Effector memory CD8-positive, alpha-beta T cell (primary cell): ENCODE data around the gene GABRB1.

Experiments
- ATAC-seq: fragments of 150-1000 bp; cut with Tn5 transposase; replicated peaks from 2 replicates; pipeline ENCODE4 v1.10.0; 2021; ENCODE audit warnings: mild to moderate bottlenecking, moderate library complexity
- DNase-seq, 3 experiments: peaks; one replicate each; pipeline ENCODE4 v3.0.0; 2021
- H3K27ac Mint-ChIP-seq, 2 donors: one replicate each; pipeline ENCODE4 v1.8.0; 2022; ENCODE audit warnings: mild to moderate bottlenecking in 2 of 2, mixed read lengths in 2 of 2, moderate library complexity in 2 of 2
- H3K27me3 Mint-ChIP-seq, 2 donors: one replicate each; pipeline ENCODE4 v1.8.0; 2022; ENCODE audit warnings: mixed read lengths in 2 of 2
- H3K36me3 Mint-ChIP-seq: one replicate; pipeline ENCODE4 v1.8.0; 2022; ENCODE audit warnings: mild to moderate bottlenecking, moderate library complexity, mixed read lengths; ENCODE audit not compliant: insufficient read depth
- H3K4me1 Mint-ChIP-seq, 2 donors: one replicate each; pipeline ENCODE4 v1.8.0; 2022; ENCODE audit warnings: low read depth in 2 of 2, mixed read lengths in 2 of 2
- H3K4me3 Mint-ChIP-seq, 2 donors: one replicate each; pipeline ENCODE4 v1.8.0; 2022; ENCODE audit warnings: mild to moderate bottlenecking in 2 of 2, mixed read lengths in 2 of 2, moderate library complexity in 2 of 2
- H3K9me3 Mint-ChIP-seq, 2 donors: one replicate each; pipeline ENCODE4 v1.8.0; 2022; ENCODE audit warnings: mixed read lengths in 2 of 2

The GABRB1 gene

DNA sequence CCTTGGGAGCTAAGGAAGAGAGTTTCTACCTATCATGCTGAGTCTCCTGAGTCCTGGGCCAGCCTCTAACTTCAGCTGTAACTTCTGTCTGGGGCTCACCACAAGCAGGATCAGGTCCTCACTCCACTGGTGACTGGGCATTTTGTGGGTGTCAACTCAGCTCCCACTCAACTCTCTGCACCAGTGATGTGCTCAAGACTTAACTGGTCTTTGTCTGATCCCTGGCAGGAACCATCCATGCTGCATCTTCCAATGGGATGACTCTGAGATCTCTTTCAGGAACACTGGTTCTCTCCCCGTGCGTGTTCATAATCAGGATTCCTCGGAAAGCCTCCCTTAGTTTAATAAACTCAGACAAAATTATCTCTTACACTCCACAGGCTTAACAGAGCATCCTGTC is 349.8 kb downstream of the GABRB1 start:
- H3K36me3 Mint-ChIP-seq: no peaks in the 10 kb centered on the region
- H3K9me3 Mint-ChIP-seq: no peaks in the 10 kb centered on the region
- no peak for ATAC-seq

DNA sequence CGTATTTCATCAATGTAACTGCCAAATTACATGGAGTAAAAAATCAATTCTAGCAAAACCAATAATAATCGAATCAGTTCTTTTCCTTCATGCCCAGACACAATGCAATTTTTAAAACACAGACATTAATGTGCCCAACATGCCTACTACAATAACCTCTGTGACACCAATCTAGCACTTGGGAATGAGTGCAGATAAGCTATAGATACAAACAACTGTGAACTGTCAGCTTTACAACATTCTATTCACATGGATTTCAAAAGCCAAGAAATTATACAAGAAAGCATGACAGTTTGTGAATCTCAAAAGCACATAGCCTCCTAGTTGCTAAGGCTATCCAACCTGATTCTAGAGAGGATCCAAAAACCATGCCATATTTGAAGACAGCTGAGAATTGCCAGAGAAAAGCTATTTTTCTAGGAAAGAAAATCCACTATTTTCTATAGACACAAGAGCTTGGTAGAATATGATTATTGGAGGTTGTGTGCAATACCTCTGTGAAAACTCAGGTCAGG is 351.5 kb downstream of the GABRB1 start:
- H3K27ac Mint-ChIP-seq: no peak overlapping the region
- H3K4me1 Mint-ChIP-seq: no peaks in the 10 kb centered on the region
- peaks cover 15 to 28% of the 10 kb centered on the region in 2 donors for H3K27me3 Mint-ChIP-seq
- ATAC-seq (no peak), DNase-seq (no peak)
- no peak overlapping the region for H3K4me3 Mint-ChIP-seq
- no peaks in the 10 kb centered on the region for H3K9me3 Mint-ChIP-seq
- H3K36me3 Mint-ChIP-seq: no peaks in the 10 kb centered on the region

More for the DNA sequence above, 349.8 kb downstream of the GABRB1 start:
- Mint-ChIP-seq H3K4me1 (no peaks in the 10 kb centered on the region), H3K27me3 (peaks cover 15 to 21% of the 10 kb centered on the region in 2 donors), H3K4me3 (no peak overlapping the region), H3K27ac (no peak overlapping the region)
- no peak for DNase-seq

DNA sequence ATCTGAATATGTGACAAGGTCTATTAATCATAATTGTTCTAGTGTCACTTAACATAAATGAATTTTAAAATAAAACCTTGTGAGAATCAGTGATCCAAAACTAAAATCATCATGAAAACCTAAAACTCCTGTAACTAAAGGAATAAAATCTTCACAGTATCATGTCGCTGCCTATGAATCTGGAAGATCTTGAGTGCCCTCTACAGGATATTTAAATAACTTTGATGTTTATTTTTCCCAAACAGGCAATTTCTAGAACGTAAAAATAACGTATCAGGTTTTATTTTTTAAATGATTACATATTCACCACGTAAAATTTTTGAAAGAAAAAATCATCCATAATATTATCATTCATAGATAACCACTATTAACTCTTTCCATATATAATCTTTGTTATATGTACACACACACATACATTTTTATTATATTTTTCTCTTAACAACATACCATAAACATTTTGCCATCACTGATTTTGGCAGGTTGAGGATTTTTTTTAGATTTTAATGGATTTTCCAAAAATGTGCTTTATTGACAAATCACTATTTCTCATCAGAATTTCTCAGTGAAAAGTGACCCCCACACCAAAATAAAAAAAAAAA is 352.6 kb downstream of the GABRB1 start:
- H3K36me3 Mint-ChIP-seq: no peaks in the 10 kb centered on the region
- H3K4me1 Mint-ChIP-seq: no peaks in the 10 kb centered on the region
- ATAC-seq (no peak), DNase-seq (no peak)
- peaks cover 15 to 35% of the 10 kb centered on the region in 2 donors for H3K27me3 Mint-ChIP-seq
- H3K4me3 Mint-ChIP-seq: no peak overlapping the region
- H3K27ac Mint-ChIP-seq: no peak overlapping the region
- no peaks in the 10 kb centered on the region for H3K9me3 Mint-ChIP-seq

DNA sequence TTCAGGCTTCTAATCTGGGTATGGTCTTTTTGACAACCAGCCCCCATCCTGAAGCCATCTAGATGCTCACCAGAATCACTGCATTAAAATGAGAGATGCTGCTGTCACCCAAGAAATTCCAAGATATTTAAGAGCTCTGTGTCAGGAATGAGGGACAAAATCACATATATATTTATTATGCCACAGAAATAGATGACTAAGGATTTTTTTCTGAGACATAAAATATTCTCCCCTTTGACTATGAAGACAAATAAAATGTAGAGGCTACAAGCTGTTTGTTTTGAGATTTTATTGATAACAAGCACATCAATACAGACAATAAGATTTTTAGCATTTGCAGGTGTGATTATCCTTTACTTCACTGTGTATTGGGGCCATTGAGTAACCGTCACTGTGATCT is 354.8 kb downstream of the GABRB1 start:
- Mint-ChIP-seq H3K4me3 (no peak overlapping the region), H3K4me1 (no peaks in the 10 kb centered on the region), H3K9me3 (no peaks in the 10 kb centered on the region), H3K27me3 (peaks cover 15 to 35% of the 10 kb centered on the region in 2 donors), H3K27ac (no peak overlapping the region), H3K36me3 (no peaks in the 10 kb centered on the region)
- no peak for ATAC-seq
- no peak for DNase-seq

DNA sequence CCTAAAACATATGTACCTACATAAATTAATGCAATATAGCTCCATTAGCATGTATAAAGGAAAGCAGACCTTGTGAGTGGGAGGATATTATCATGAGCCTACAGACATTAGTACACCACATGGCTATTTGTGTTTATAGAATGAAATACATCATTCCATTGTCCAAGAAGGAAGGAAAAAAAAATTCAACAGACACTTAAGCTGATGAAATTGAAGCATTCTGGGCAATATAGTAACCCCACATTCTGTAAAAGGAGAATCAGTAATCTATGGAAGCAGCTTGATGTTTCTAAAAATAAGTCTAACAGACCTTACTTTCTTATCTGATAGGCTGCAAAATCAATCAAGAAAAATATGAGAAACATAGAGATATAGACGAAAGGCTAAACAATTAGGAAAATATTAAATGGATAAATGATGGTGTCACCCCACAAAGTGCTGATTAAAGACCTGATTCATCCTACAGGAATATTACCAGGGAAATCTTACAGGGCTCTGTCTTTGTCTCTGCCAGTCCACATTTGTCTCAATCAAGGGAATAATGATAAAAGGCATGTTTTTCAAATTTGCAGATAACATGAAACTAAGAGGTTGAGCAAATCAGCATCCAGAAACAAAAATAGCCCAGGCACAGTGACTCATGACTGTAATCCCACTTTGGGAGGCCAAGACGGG is 355.3 kb downstream of the GABRB1 start:
- Mint-ChIP-seq H3K4me1 (no peaks in the 10 kb centered on the region), H3K27ac (no peak overlapping the region), H3K36me3 (no peaks in the 10 kb centered on the region), H3K9me3 (no peaks in the 10 kb centered on the region), H3K4me3 (no peak overlapping the region), H3K27me3 (peaks cover 15 to 35% of the 10 kb centered on the region in 2 donors)
- DNase-seq (no peak), ATAC-seq (no peak)

DNA sequence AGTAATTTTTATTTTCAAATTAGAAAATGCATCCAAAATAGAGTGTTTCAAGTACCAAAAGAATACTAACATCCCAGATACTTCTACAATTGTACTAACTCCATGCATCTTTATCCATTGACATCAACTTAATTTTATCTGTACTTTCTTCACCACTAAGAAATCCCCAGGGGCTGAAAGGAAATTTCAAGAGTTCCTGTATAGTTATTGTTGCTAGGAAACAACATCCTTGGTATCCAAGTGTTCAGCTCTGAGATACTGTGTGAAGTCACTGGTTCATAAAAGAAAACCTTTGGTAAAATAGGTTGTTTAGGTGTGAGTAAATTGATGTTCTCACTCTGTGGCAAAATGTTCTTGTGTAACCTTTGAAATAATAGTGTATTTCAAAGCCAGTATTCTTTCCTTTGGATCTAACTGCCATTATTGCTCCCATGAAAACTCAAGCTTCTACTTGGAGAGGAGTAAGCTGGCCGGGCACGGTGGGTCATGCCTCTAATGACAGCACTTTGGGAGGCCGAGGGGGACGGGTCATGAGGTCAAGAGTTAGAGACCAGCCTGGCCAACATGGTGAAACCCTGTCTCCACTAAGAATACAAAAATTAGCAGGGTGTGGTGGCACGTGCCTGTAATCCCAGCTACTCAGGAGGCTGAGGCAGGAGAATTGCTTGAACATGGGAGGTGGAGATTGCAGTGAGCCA is 359.2 kb downstream of the GABRB1 start:
- H3K36me3 Mint-ChIP-seq: no peaks in the 10 kb centered on the region
- H3K4me3 Mint-ChIP-seq: no peak overlapping the region
- DNase-seq (no peak), ATAC-seq (no peak)
- no peak overlapping the region for H3K27ac Mint-ChIP-seq
- peaks cover 12 to 30% of the 10 kb centered on the region in 2 donors for H3K27me3 Mint-ChIP-seq
- H3K4me1 Mint-ChIP-seq: no peaks in the 10 kb centered on the region
- no peaks in the 10 kb centered on the region for H3K9me3 Mint-ChIP-seq

DNA sequence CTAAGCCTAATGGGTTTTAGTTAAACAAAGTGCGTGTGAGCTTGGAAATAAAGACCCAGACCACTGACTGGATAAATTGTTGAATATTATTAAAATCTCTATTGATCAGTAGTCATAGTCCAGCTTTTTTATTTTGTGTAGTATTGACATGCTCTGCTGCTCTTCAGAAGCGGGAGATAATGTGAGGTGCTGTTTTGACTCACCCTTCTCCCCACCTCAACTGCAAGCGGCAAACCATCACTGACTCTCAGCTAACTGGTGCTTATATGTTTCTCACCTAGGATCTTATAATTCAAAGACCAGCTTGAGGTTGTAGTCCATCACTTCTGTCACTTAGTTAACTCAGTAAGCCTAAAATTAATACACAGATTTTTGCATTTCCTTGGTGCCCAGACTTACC is 359.9 kb downstream of the GABRB1 start:
- peaks cover 6 to 23% of the 10 kb centered on the region in 2 donors for H3K27me3 Mint-ChIP-seq
- H3K4me1 Mint-ChIP-seq: no peaks in the 10 kb centered on the region
- ATAC-seq (no peak), DNase-seq (no peak)
- no peaks in the 10 kb centered on the region for H3K36me3 Mint-ChIP-seq
- H3K27ac Mint-ChIP-seq: no peak overlapping the region
- no peaks in the 10 kb centered on the region for H3K9me3 Mint-ChIP-seq
- H3K4me3 Mint-ChIP-seq: no peak overlapping the region

DNA sequence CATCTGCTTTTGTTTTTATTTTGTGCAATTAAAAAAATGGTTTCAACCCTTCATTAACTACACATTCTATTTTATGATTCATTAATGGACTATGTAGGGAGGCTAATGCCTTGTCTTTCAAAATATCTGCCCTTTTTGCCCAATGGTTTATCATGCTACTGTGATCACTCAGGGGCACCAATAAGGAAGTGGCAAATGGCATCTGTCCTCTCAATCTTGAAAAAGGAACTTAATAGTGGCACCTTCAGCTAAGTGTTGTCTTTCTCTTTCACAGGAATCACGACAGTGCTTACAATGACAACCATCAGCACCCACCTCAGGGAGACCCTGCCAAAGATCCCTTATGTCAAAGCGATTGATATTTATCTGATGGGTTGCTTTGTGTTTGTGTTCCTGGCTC is 375.0 kb downstream of the GABRB1 start:
- H3K4me3 Mint-ChIP-seq: no peak overlapping the region
- H3K27ac Mint-ChIP-seq: no peak overlapping the region
- H3K4me1 Mint-ChIP-seq: no peaks in the 10 kb centered on the region
- H3K27me3 Mint-ChIP-seq: peaks cover 44 to 47% of the 10 kb centered on the region in 2 donors
- H3K9me3 Mint-ChIP-seq: no peaks in the 10 kb centered on the region
- no peak for DNase-seq
- H3K36me3 Mint-ChIP-seq: no peaks in the 10 kb centered on the region
- no peak for ATAC-seq

DNA sequence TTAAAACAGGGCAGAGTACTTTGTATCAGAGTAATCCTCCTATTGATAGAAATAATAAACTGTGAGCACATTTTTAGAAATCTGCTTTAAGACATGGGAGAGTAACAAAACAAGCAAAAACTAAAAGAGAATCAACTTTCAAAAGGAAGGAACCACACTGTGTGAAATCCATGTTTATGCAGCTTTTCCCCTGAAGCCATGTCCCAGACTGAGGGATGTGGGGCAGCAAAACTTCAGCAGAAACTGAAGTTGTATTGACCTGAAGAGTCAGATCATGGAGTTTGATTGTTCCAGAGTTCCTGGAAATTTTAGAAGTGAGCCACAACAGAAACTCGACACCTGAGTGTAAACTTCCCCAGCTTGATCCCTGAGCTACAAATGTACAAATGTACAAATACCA is 378.9 kb downstream of the GABRB1 start:
- no peaks in the 10 kb centered on the region for H3K9me3 Mint-ChIP-seq
- peaks cover 36 to 38% of the 10 kb centered on the region in 2 donors for H3K27me3 Mint-ChIP-seq
- no peak for ATAC-seq
- H3K4me3 Mint-ChIP-seq: no peak overlapping the region
- H3K27ac Mint-ChIP-seq: no peak overlapping the region
- H3K4me1 Mint-ChIP-seq: no peaks in the 10 kb centered on the region
- H3K36me3 Mint-ChIP-seq: no peaks in the 10 kb centered on the region
- DNase-seq: no peak

DNA sequence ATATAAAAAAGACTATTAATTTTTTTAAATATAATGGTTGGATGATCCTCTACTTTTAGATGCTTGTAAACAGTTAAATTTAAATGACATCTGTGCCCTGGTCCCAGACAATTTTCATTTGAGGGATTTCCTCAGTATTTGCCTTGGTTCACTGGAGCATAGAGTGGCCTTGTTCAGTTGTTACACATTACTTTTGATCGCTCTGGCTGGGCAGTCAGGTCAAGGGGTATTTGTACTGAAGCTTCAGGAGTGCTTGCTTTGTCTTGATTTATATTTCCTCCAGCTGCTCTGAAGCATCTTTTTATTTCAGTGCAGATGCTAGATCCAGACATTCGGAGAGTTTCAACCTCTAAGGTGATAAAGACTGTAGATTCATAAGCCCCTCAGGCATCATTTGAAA is 382.2 kb downstream of the GABRB1 start:
- Mint-ChIP-seq H3K4me3 (no peak overlapping the region), H3K4me1 (no peaks in the 10 kb centered on the region), H3K36me3 (no peaks in the 10 kb centered on the region), H3K27ac (no peak overlapping the region), H3K27me3 (peaks cover 21 to 28% of the 10 kb centered on the region in 2 donors), H3K9me3 (no peaks in the 10 kb centered on the region)
- DNase-seq: no peak
- ATAC-seq: no peak

DNA sequence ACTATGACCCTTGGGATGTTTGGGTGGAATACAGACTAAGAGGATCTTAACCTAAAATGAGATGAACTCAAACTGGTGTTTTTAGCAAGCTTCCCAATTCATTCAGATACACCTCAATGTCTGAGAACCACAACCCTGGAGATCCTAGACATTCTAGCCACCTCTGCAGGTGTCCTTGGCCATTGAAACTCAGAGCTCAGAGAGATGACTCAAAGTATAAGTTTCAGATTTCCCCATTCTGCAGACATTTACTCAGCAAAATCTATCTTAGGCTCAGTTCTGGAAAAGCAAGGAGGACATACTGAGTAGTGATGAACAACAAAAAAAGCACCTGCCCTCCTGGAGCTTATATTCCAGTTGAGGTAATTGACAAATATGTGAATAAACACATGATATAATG is 384.4 kb downstream of the GABRB1 start:
- H3K27me3 Mint-ChIP-seq: peaks cover 7 to 10% of the 10 kb centered on the region in 2 donors
- ATAC-seq: no peak

DNA sequence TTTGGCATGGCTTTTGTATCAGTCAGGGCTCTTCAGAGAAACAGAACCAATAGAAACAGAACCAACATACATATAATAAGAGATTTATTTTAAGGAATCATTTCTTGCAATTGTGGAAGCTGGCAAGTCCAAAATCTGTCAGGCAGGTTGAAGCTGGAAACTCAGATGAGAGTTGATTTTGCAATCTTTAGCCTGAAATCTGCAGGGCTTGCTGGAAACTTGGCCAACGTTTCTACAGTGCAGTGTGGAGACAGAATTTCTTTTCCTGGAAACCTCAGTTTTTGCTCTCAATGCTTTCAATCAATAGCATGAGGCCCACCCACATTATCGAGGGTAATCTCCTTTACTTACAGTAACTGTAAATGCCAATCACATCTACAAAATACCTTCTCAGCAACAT is 386.8 kb downstream of the GABRB1 start:
- Mint-ChIP-seq H3K27me3 (peaks cover 11 to 21% of the 10 kb centered on the region in 2 donors), H3K9me3 (no peaks in the 10 kb centered on the region), H3K4me3 (no peak overlapping the region), H3K27ac (no peak overlapping the region), H3K36me3 (no peaks in the 10 kb centered on the region), H3K4me1 (no peaks in the 10 kb centered on the region)
- ATAC-seq: no peak
- DNase-seq: no peak

More for the DNA sequence above, 384.4 kb downstream of the GABRB1 start:
- no peak overlapping the region for H3K4me3 Mint-ChIP-seq
- no peaks in the 10 kb centered on the region for H3K4me1 Mint-ChIP-seq
- no peak for DNase-seq
- no peaks in the 10 kb centered on the region for H3K36me3 Mint-ChIP-seq
- no peaks in the 10 kb centered on the region for H3K9me3 Mint-ChIP-seq
- H3K27ac Mint-ChIP-seq: no peak overlapping the region

DNA sequence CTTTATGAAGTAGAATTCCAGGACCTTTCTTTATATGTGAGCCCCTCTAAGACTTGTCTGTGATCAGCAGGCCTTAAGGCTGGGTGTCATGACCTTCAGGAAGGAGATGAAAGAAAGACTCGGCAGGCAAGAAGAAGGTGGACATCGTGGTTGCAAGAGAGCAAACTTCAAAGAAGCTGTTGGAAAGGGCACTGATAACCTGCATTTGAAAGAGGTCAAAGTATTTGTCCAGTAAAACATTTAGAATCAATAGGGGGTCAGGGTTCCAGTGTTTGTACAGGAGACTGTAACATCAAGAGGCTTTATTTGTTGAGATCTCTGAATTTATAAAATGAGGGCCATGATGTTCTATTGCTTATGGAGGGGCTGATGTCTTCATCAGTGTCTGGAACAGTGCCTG is 387.9 kb downstream of the GABRB1 start:
- H3K36me3 Mint-ChIP-seq: no peaks in the 10 kb centered on the region
- H3K4me3 Mint-ChIP-seq: no peak overlapping the region
- no peak for ATAC-seq
- H3K9me3 Mint-ChIP-seq: no peaks in the 10 kb centered on the region
- peaks cover 17 to 21% of the 10 kb centered on the region in 2 donors for H3K27me3 Mint-ChIP-seq
- H3K27ac Mint-ChIP-seq: no peak overlapping the region
- H3K4me1 Mint-ChIP-seq: no peaks in the 10 kb centered on the region
- DNase-seq: no peak

DNA sequence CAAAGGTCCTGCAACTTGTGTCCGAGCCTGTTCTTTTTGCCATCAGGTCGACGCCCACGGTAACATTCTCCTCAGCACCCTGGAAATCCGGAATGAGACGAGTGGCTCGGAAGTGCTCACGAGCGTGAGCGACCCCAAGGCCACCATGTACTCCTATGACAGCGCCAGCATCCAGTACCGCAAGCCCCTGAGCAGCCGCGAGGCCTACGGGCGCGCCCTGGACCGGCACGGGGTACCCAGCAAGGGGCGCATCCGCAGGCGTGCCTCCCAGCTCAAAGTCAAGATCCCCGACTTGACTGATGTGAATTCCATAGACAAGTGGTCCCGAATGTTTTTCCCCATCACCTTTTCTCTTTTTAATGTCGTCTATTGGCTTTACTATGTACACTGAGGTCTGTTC is 394.3 kb downstream of the GABRB1 start:
- no peak overlapping the region for H3K4me3 Mint-ChIP-seq
- ATAC-seq: no peak
- no peak overlapping the region for H3K27ac Mint-ChIP-seq
- H3K4me1 Mint-ChIP-seq: no peaks in the 10 kb centered on the region
- no peaks in the 10 kb centered on the region for H3K36me3 Mint-ChIP-seq
- peaks cover 14 to 26% of the 10 kb centered on the region in 2 donors for H3K27me3 Mint-ChIP-seq
- DNase-seq: no peak
- no peaks in the 10 kb centered on the region for H3K9me3 Mint-ChIP-seq
